HUES64 (cell line): Measurements from ENCODE around the gene GAREM2.

Experiments used
- H3K27ac ChIP-seq: 2 replicates; pipeline ENCODE4 v1.7.0; 2013; ENCODE audit warnings: low read depth, low read length, inconsistent platforms
- H3K27me3 ChIP-seq: 2 replicates; pipeline ENCODE4 v1.6.1; 2013; ENCODE audit warnings: mild to moderate bottlenecking, low read length; ENCODE audit not compliant: insufficient read depth
- H3K36me3 ChIP-seq: 2 replicates; pipeline ENCODE4 v1.6.1; 2013; ENCODE audit warnings: mild to moderate bottlenecking, low read length; ENCODE audit not compliant: insufficient read depth
- H3K4me1 ChIP-seq: 2 replicates; pipeline ENCODE4 v1.6.1; 2013; ENCODE audit warnings: mild to moderate bottlenecking, low read length, moderate library complexity; ENCODE audit not compliant: insufficient read depth
- H3K4me3 ChIP-seq: 2 replicates; pipeline ENCODE4 v1.5.1; 2013; ENCODE audit warnings: mild to moderate bottlenecking, low read length, moderate library complexity
- H3K9ac ChIP-seq: 2 replicates; pipeline ENCODE4 v1.6.1; 2013; ENCODE audit warnings: mild to moderate bottlenecking, low read depth, low read length
- H3K9me3 ChIP-seq: 2 replicates; pipeline ENCODE4 v1.6.1; 2013; ENCODE audit warnings: low read depth, low read length; ENCODE audit not compliant: insufficient read depth
- WGBS: fragments of 150-250, 120-280 bp; methylation state at CpG from one replicate; pipeline ENCODE4 v1.1.7; 2013; ENCODE audit warnings: missing lambda C conversion rate; 5-methylcytosine and 5-hydroxymethylcytosine counted together

Gene GAREM2

GRCh38 chr2:26178746-26179436 is 6.0 kb downstream of the GAREM2 start:
- H3K27me3 ChIP-seq: peaks cover 15% of the 10 kb centered on the region
- peaks cover 21% of the 10 kb centered on the region for H3K4me1 ChIP-seq
- no peaks in the 10 kb centered on the region for H3K9me3 ChIP-seq
- WGBS: 2% methylated on average over 48 of the region's 48 CpGs
- H3K4me3 ChIP-seq: peak overlapping the region; percentile 56
- H3K27ac ChIP-seq: peak overlapping the region; percentile 46; the same call in 1 of the 2 replicates
- H3K36me3 ChIP-seq: 0 out of 2 replicates have a peak, but pooled peaks cover 7% of the 10 kb centered on the region
- peak overlapping the region; percentile 54 for H3K9ac ChIP-seq

- 0 out of 2 replicates have a peak, but pooled peaks cover 7% of the 10 kb centered on the region for H3K36me3 ChIP-seq
- peak overlapping the region; percentile 46; the same call in 1 of the 2 replicates for H3K27ac ChIP-seq
- H3K4me1 ChIP-seq: peaks cover 18% of the 10 kb centered on the region
- peak overlapping the region; percentile 54 for H3K9ac ChIP-seq
- H3K4me3 ChIP-seq: peak overlapping the region; percentile 56
- peaks cover 13% of the 10 kb centered on the region for H3K27me3 ChIP-seq
- WGBS: 11% methylated on average over 12 of the region's 12 CpGs
- H3K9me3 ChIP-seq: no peaks in the 10 kb centered on the region
Observed at GRCh38 chr2:26179446-26179913, 6.6 kb downstream of the GAREM2 start.

GRCh38 chr2:26182441-26182840 is 9.6 kb downstream of the GAREM2 start:
- no peaks in the 10 kb centered on the region for H3K9me3 ChIP-seq
- H3K36me3 ChIP-seq: no peaks in the 10 kb centered on the region
- no peak overlapping the region for H3K27ac ChIP-seq
- H3K27me3 ChIP-seq: peaks cover 19% of the 10 kb centered on the region
- no peak overlapping the region for H3K9ac ChIP-seq
- H3K4me1 ChIP-seq: peaks cover 15% of the 10 kb centered on the region
- H3K4me3 ChIP-seq: no peak overlapping the region
- 90% methylated on average over 5 of the region's 5 CpGs for WGBS

GRCh38 chr2:26182887-26183630 is 10.2 kb downstream of the GAREM2 start:
- no peak overlapping the region for H3K9ac ChIP-seq
- H3K27ac ChIP-seq: no peak overlapping the region
- H3K36me3 ChIP-seq: peaks cover 3% of the 10 kb centered on the region; the same call in 1 of the 2 replicates
- WGBS: 96% methylated on average over 11 of the region's 11 CpGs
- H3K4me3 ChIP-seq: no peak overlapping the region
- peaks cover 15% of the 10 kb centered on the region for H3K4me1 ChIP-seq
- H3K9me3 ChIP-seq: no peaks in the 10 kb centered on the region
- H3K27me3 ChIP-seq: peaks cover 19% of the 10 kb centered on the region

DNA sequence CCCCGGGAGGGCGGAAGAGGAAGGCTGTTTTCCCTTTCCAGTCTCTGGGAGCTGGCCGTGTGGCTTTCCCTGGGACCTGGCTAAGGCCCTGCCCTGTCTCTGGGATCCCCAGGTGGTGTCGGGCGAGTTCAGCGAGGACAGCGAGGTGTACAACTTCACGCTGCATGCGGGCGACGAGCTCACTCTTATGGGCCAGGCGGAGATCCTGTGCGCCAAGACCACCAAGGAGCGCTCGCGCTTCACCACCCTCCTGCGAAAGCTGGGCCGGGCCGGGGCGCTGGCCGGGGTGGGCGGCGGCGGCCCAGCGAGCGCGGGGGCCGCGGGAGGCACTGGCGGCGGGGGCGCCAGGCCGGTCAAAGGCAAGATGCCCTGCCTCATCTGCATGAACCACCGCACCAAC is 11.2 kb downstream of the GAREM2 start:
- WGBS: 48% methylated on average over 34 of the region's 34 CpGs
- Histone ChIP-seq H3K27ac (no peak overlapping the region), H3K4me3 (peak overlapping the region; percentile 53), H3K36me3 (peaks cover 12% of the 10 kb centered on the region), H3K9ac (peak overlapping the region; percentile 69), H3K27me3 (peaks cover 19% of the 10 kb centered on the region), H3K9me3 (no peaks in the 10 kb centered on the region), H3K4me1 (peaks cover 9% of the 10 kb centered on the region; the same call in 1 of the 2 replicates)

DNA sequence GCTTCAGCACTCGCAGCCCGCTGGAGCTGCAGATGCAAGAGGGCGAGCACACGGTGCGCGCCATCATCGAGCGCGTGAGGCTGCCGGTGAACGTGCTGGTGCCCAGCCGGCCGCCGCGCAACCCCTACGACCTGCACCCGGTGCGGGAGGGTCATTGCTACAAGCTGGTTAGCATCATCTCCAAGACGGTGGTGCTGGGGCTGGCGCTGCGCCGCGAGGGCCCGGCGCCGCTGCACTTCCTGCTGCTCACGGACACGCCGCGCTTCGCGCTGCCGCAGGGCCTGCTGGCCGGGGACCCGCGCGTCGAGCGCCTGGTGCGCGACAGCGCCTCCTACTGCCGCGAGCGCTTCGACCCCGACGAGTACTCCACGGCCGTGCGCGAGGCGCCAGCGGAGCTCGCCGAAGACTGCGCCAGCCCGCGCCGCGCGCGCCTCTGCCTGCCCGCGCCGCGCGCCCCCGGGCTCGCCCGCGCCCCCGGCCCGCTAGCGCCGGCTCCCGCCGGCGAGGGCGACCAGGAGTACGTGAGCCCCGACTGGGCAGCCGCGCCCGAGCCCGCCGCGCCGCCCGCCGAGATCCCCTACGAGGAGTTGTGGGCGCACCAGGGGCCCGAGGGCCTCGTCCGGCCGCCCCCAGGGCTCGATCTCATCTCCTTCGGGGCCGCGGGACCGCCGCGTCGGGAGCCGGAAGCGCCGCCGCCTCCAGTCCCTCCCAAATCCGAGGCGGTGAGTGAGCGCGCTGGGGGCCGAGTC is 11.8 kb downstream of the GAREM2 start:
- Histone ChIP-seq H3K4me1 (peaks cover 5% of the 10 kb centered on the region; the same call in 1 of the 2 replicates), H3K9ac (peak overlapping the region; percentile 69), H3K36me3 (peaks cover 16% of the 10 kb centered on the region), H3K27me3 (peaks cover 19% of the 10 kb centered on the region), H3K9me3 (no peaks in the 10 kb centered on the region), H3K27ac (no peak overlapping the region), H3K4me3 (peak overlapping the region; percentile 53)
- WGBS: 3% methylated on average over 114 of the region's 114 CpGs

GRCh38 chr2:26185304-26185928 is 12.5 kb downstream of the GAREM2 start:
- Histone ChIP-seq H3K27me3 (peaks cover 19% of the 10 kb centered on the region), H3K36me3 (peaks cover 18% of the 10 kb centered on the region), H3K9ac (peak overlapping the region; percentile 69), H3K27ac (no peak overlapping the region), H3K4me1 (no peaks in the 10 kb centered on the region), H3K4me3 (peak overlapping the region; percentile 53), H3K9me3 (no peaks in the 10 kb centered on the region)
- WGBS: 53% methylated on average over 20 of the region's 20 CpGs

GRCh38 chr2:26185954-26186770 is 13.3 kb downstream of the GAREM2 start:
- H3K4me3 ChIP-seq: no peak overlapping the region; the same call in 1 of the 2 replicates

DNA sequence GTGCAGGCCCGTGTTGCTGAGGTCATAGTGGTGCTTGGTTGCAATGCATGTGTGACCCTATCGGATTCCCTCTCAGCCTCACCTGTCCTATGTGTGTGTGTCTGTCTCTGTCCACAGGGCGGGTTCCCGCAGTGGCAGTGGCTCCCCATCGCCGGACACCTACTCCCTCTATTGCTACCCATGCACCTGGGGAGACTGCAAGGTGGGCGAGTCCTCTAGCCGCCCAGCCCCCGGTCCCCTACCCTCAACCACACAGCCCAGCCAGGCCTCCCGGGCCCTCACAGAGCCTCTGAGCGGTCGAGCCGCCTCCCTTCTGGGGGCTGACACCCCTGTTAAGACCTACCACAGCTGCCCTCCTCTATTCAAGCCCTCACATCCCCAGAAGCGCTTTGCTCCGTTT is 14.2 kb downstream of the GAREM2 start:
- Histone ChIP-seq H3K4me1 (no peaks in the 10 kb centered on the region), H3K9me3 (no peaks in the 10 kb centered on the region)
- 94% methylated on average over 15 of the region's 15 CpGs for WGBS

More at GRCh38 chr2:26185954-26186770, 13.3 kb downstream of the GAREM2 start:
- Histone ChIP-seq H3K9ac (no peak overlapping the region), H3K27ac (no peak overlapping the region), H3K27me3 (peaks cover 19% of the 10 kb centered on the region), H3K9me3 (no peaks in the 10 kb centered on the region), H3K4me1 (no peaks in the 10 kb centered on the region), H3K36me3 (peaks cover 25% of the 10 kb centered on the region)
- 92% methylated on average over 16 of the region's 16 CpGs for WGBS

DNA sequence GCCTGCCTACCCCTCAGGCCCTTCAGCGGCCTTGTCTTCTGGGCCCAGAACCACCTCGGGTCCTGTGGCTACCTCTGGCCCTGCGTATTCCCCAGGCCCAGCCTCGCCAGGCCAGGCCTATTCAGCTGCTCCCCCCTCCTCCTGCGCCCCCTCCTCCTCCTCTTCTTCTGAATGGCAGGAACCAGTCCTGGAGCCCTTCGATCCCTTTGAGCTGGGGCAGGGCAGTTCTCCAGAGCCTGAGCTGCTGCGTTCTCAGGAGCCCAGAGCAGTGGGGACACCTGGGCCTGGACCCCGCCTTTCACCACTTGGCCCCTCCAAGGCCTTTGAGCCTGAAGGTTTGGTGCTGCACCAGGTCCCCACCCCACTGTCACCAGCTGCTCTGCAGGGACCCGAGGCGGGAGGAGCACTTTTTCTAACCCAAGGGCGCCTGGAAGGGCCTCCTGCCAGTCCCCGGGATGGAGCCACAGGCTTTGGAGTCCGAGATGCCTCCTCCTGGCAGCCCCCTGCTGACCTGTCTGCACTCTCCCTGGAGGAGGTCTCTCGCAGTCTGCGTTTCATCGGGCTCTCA is 14.7 kb downstream of the GAREM2 start:
- Histone ChIP-seq H3K4me1 (no peaks in the 10 kb centered on the region), H3K4me3 (no peak overlapping the region), H3K9ac (no peak overlapping the region), H3K27me3 (peaks cover 19% of the 10 kb centered on the region), H3K27ac (no peak overlapping the region), H3K9me3 (no peaks in the 10 kb centered on the region), H3K36me3 (peaks cover 36% of the 10 kb centered on the region)
- WGBS: 88% methylated on average over 16 of the region's 16 CpGs

More for the DNA sequence above, 14.2 kb downstream of the GAREM2 start:
- no peak overlapping the region for H3K4me3 ChIP-seq
- no peak overlapping the region for H3K27ac ChIP-seq
- H3K9ac ChIP-seq: no peak overlapping the region
- peaks cover 19% of the 10 kb centered on the region for H3K27me3 ChIP-seq
- H3K36me3 ChIP-seq: peaks cover 34% of the 10 kb centered on the region
